Measurements from ENCODE around the gene ADAMTS20. TPM values are rescaled to one million over a fixed set of nuclear protein-coding genes. Genes with fewer than 3 reads are reported as not detected.

ADAMTS20 gene
- total RNA-seq, 1 donor from 2014 or later: not detected

DNA sequence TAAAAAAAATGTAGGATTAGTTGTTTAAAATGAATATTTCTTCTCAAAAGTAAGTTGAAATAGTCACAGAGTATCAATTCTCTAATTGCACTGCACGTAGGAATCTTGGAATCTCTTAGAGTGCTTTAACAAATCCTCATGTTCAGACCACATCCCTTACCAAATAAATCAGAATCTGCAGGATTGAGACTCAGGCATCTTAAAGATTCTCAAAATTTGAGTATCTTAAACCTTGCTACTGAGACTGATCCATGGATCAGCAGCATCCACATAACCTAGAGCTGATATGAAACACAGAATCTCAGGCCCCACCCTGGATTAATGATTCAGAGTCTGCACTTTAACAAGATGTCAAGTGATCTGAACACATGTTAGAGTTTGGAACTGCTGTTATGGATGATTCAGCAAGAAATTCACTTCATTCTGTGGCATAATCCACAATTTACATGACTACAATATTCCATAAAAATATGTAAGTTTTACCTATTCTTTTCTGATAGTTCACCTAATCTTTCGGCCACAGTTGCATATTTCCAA is 58.7 kb downstream of the ADAMTS20 start:
- intact Hi-C loops (cut with DNase I): no loop called here

DNA sequence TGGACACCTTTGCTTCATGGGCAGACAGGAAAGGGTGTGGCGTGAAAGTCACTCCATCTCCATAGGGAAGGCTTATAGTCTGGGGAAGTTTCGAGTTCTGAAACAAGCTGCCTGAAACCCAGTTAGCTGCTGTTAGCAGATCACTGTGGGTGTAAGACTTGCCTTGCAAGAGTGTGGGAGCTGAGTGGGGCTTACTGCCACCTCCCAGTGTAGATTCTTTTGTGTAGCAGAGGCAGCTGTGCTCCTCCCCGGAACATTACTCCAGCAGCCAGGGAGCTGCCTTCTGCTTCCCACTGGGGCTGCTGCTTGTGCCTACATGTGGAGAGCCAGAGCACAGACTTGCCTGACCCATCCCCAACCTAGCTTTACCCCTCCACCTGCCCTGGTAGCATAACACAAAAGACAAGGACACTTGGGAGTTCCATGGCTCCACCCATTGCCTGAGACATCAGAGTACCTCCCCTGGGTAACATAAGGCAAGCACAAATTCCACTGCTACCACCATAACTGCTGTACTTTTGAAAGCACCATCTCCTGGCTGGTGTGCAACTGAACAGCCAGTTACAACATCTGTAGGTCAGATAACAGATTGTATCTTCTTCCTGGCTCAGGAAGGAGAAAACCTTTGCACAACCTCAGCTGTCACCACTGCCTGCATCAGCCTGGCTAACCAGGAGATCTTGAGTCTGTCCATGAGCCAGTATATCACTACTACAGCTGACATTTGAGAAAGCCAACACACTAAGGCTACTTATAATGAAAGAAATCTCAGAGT is 69.5 kb downstream of the ADAMTS20 start:
- no peak for ATAC-seq
- intact Hi-C loops (cut with DNase I): no loop called here
- no peak for DNase-seq (ENCODE audit: low spot score)

More for the DNA sequence above, 58.7 kb downstream of the ADAMTS20 start:
- DNase-seq (ENCODE audit: low spot score) (no peak), ATAC-seq (no peak)

DNA sequence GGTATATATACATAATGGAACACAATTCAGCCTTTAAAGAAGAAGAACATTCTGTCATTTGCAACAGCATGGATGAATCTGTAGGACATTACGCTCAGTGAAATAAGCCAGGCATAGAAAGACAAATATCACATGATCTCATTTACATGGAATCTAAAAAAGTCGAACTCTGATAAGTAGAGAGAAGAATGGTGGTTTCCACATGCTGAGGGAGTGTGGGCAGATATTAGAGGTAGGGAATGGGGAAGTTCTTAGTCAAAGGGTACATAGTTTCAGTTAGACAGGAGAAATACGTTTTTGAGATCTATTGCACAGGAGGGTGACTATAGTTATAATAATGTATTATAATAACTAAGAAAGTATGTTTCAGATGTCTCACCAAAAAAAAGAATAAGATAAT is 71.4 kb downstream of the ADAMTS20 start:
- intact Hi-C loops (cut with DNase I): no loop called here
- ATAC-seq (no peak), DNase-seq (ENCODE audit: low spot score) (no peak)

DNA sequence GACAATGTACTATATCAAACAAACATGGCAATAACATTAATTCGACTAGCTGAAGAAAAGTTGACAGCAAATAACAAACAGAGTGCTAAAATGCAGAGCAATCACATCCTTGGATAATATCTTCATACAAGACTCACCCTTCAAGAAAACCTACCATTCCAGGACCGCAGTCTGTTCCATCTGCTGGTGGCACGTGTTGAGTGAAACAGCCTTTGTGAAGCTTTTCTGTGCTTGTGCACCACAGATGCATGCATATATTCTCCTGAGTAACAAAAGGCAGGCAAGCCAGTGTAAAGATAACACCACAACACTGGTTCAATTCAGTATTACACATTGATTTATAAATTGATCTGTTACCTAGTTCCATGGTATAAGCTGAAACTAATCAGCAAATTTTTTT is 89.3 kb downstream of the ADAMTS20 start:
- ATAC-seq (no peak), DNase-seq (ENCODE audit: low spot score) (no peak)
- intact Hi-C loops (cut with DNase I): no loop called here

DNA sequence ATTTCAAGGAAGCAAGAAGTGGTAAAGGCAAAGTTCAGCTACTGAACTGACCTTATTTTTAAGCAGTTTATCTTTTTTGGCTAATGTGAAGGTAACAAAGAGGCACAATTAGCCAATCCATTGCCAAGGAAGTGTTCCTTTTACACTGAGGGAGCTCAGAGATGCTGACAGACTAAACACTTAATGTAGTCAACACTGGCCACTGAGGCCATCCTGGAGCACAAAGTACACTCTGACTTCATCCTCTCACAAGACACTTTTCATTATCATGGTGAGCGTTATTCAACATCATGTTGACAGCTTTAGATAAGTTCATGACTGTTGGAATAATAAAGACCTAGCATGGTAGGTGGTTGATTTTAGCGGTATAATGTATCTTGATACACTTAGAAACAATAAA is 89.9 kb downstream of the ADAMTS20 start:
- ATAC-seq: no peak
- DNase-seq (ENCODE audit: low spot score): no peak
- intact Hi-C loops (cut with DNase I): no loop called here

DNA sequence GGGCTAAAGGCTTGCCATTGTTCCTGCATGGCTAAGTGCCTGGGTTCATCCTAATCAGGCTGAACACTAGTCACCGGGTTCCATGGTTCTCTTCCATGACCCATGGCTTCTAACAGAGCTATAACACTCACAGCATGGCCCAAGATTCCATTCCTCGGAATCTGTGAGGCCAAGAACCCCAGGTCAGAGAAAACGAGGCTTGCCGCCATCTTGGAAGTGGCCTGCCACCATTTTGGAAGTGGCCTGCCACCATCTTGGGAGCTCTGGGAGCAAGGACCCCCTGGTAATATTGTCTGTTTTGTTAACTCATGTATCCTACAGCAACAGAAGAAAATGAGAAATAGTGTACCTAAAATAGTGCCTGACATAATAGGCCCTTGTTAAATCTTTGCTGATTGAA is 92.7 kb downstream of the ADAMTS20 start:
- intact Hi-C loops (cut with DNase I): no loop called here
- DNase-seq (ENCODE audit: low spot score) (no peak), ATAC-seq (no peak)

DNA sequence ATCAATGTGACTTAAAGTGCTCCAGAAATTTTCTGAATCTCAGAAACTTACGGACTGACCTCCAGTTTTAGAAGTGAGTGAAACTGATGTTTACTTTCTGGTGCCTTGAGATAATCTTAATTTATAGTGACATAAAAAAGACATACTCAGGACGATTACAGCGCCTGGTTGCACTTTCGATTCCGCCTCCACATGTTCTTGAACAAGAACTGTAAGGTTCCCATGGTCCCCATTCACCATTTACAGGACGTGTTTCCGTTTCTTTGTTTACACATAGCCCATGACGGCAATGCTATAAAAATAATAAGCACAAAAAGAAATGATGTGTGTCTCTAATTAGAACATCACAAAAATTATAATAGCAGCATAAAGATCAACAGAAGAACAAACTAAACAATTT is 98.2 kb downstream of the ADAMTS20 start:
- DNase-seq (ENCODE audit: low spot score) (no peak), ATAC-seq (no peak)
- intact Hi-C loops (cut with DNase I): no loop called here

DNA sequence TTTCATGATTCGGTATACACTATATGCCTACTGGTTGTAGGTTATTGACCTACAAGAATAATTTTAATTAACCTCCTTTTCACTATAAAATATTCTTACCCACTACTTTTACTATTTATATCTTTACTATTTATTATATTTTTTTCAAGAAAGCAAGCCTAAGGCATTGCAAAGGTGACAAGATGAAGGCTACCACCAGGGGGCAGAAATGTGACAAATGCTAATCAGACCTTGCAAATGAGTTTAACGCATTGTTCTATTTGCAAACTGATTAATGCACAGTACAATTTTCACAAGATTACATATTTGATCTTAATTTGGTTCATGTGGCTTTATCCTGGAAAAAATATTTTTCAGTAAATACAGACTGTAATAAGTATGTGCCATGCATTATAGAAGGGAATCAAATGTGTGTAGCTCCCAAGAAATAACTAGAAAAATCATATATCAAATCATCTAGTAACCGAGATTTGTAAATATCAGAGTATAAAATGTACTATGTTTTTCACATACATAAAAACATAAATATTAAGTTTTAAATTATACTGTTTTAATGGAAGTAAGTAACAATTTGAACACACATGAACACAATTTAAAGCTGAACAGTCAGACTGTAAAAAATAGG is 107.0 kb downstream of the ADAMTS20 start:
- intact Hi-C loops (cut with DNase I): no loop called here
- DNase-seq (ENCODE audit: low spot score): peak; percentile 60
- ATAC-seq: no peak

DNA sequence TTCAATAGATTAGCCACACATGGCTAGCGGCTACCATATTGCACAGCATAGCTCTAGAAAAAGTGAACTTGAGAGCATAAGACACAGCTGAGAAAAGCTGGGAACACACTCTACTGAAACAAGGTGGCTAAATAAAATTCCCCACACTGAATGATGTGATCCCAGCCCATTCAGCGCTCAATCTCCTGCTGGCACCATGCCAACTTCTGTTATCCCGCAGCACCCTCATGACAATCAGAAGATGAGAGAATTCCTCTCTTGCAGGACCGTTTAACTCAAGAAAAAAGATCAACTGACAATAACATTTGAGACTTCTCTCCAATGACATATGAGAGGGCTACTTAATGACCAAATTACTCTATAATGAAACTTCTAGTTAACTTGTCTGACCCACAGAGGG is 115.4 kb downstream of the ADAMTS20 start:
- ATAC-seq (no peak), DNase-seq (ENCODE audit: low spot score) (no peak)
- intact Hi-C loops (cut with DNase I): no loop called here

DNA sequence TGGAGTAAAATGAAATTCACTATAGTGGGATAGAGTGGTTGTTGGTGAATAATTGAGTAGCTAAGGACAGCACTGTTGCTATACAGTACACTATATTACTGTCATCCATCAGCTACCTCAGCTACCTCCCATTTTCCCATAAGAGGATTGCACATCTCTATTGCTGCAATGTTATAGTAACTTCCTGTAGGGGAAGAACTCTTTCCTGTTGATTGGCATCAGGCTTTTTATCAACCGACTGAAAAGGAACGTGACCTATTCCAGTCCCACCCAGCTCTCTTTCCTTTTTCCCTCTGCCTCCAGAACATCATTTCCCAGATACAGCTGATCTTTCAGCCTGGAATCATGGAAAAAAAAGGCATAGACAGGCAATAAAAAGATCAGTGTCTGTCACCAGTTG is 117.4 kb downstream of the ADAMTS20 start:
- intact Hi-C loops (cut with DNase I): no loop called here
- DNase-seq (ENCODE audit: low spot score): no peak
- no peak for ATAC-seq

DNA sequence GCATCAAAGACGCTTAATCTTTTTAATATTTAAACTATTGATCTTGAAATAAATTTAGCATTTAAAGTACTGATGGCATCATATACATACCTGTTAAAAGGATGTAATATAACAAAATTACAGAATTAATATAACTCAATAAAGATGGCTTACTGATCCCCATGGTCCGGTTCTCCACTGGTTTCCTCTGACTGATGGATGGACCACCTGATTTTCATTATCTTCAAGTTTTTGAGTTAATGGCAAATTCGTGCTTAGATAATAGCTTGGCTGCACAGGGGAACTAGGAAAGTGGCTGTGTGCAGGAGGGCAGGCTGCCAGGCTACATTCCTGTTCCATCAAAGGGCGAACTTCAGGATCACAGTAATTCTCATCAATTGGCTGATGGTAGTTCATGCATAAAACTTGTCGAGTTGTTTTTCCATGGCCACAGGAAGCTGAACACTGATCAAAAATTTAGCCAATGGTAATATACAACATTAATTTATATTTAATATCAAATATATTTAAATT is 123.9 kb downstream of the ADAMTS20 start:
- DNase-seq (ENCODE audit: low spot score) (no peak), ATAC-seq (no peak)
- intact Hi-C loops (cut with DNase I): no loop called here

DNA sequence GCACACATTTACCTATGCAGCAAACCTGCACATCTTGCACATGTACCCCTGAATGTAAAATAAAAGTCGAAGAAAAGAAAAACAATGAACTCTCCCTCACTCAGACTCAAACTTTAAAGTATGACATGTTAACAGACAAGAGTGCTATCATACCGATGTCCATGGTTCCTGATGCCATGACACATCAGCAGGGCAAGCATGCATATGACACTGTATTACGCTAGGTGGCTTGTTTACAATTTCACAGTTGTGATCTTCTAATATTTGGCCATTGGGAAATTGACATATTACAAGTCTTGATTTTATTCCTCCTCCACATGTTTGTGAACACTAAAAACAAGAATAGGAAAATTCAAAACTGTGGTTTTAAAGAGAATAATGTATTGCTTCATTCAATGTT is 126.6 kb downstream of the ADAMTS20 start:
- DNase-seq (ENCODE audit: low spot score) (no peak), ATAC-seq (no peak)
- intact Hi-C loops (cut with DNase I): no loop called here

DNA sequence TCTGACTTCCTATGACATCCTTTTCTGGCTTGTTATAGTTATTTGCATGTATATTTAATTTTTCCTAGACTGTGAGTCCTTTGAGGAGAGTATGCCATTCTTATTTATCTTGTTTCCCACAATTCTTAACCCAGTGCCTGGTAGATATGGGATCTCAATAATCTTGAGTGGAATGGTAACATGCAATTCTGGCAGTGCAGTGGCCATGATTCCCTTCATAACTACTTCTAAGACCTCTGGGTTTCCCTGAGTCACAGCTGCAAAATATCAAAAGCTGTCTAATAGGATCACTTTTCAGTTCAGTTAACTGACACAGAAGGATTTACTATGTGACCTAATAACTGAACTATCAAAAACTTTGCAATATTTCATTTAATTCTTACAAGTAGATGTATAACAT is 135.0 kb downstream of the ADAMTS20 start:
- no peak for DNase-seq (ENCODE audit: low spot score)
- ATAC-seq: no peak
- intact Hi-C loops (cut with DNase I): no loop called here

DNA sequence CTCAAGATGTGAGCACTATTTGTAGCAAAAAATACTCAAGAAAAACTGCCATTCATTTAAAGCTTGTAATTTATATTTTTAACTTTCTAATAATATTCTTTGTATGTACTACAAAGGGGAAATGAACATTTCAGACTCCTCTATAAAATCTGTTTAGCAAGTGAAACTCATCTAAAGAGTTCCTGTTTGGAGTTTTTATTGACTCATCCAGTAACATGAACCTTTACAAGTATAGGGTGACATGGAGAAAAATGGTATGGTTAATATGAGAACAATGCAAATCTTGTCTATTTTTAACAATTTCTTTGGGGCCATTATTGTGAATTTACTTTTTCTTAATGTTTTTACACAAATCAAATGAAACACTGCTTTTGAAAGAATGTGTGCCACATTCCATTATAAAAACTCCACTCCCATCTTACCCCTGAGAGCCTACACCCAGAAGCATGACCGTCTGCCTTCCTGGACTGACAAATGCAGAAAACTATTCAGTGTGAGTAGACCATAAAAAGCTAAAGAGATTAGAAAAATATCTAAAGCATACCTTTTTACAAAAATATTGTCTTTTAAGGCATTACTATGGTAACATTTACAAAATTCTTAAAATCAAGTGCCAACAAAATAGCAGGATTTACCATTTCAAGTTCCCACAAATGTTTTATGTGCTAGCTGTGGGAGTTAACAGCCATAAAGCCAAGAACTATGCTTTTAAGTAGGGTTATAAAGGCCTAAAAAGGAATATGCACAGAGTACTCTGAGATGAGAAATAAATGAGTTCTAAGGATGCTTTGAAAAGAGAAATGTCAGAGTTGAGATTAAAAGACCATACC is 144.0 kb downstream of the ADAMTS20 start:
- no peak for ATAC-seq
- DNase-seq (ENCODE audit: low spot score): no peak
- intact Hi-C loops (cut with DNase I): no loop called here

DNA sequence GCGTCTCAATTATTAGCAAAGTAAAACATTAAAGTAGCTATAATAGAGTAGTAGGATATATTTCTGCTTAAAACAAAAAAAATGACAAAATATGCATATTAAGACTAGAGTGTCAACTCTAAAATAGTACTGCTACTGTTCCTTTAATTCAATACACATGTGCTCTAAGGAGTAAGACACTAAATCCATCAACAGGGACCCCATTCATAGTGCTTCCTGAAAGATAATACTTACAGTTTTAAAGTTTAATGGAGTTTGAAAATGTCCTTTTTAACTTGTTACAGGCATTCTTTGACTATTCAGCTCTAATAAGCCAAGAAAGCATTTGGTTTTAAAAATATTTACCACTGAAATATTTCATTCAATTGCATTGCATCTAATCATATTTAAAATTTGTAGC is 145.2 kb downstream of the ADAMTS20 start:
- ATAC-seq: no peak
- no peak for DNase-seq (ENCODE audit: low spot score)
- intact Hi-C loops (cut with DNase I): no loop called here

DNA sequence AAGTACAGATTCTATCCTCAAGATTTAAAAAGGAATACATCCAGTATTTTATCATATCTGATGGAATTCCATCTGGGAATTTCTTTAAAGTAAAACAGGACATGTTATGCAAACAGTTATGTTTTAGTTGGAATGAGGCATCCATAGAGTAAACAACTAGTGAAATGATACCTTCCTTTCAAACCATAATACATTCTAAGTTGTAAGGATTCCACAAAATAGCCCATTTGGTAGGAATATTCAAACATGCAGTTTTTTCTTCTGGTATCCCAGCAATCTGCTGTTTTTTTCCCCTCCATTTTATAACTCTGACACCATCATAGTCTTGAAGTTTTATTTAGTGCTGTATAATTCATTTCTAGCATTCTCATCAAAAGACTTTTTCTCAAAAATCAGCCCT is 149.6 kb downstream of the ADAMTS20 start:
- DNase-seq (ENCODE audit: low spot score) (no peak), ATAC-seq (no peak)
- intact Hi-C loops (cut with DNase I): no loop called here

DNA sequence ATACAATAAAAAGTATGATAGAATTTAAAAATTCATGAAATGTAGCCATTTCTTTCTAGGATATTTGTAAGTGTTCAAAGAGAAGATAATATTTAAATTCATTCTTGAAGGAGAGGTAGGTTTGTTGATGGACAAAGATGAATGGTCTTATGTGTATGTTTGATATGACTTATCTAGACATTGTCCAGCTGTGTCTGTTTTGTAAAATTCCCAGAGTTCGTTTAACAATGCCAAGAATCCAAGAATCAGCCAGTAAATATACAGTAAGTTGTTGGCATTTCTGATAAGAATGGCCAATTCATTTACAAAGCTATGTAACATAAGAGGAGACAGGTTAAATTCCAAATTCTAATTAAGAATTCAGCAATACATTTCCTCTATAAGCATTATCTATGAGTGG is 150.9 kb downstream of the ADAMTS20 start:
- DNase-seq (ENCODE audit: low spot score) (no peak), ATAC-seq (no peak)
- intact Hi-C loops (cut with DNase I): no loop called here

DNA sequence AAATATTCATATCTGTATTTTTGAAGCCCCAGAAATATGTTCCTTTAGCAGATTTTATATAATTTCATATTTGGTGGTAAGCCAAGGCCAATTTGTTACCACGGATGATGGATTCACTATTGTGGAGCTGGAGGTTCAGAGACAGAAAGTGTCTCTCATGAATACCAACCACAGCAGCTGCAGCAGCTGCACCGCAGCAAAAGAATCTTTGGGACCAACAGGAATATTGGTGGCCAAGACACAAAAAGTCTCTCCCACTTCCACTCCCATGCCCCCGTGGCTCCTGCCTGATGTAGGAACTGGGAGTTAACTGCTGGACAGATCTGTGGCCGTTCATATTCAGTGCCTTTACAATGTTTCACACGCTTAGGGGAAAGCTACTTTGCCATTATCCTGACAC is 155.3 kb downstream of the ADAMTS20 start:
- no peak for ATAC-seq
- intact Hi-C loops (cut with DNase I): no loop called here

DNA sequence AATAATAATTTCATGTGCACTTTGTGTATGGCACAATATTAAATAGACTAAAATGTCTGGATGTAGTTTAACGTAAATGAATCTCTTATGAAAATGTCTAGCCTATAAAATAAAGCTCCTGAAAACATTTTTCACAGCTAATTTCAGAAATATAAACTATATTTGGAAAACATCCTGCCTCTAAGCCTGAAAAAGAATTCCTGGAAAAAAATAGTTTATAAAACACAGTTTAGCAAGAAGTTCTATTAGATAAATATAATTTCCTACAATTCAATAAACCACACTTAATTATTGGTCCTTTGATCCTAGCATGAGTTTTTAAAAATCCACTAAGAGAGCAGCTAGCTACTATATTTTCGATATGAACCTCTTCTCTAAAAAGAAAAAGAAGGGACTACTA is 159.9 kb downstream of the ADAMTS20 start:
- ATAC-seq (no peak), DNase-seq (ENCODE audit: low spot score) (no peak)
- intact Hi-C loops (cut with DNase I): no loop called here

More for the DNA sequence above, 155.3 kb downstream of the ADAMTS20 start:
- DNase-seq (ENCODE audit: low spot score): no peak

DNA sequence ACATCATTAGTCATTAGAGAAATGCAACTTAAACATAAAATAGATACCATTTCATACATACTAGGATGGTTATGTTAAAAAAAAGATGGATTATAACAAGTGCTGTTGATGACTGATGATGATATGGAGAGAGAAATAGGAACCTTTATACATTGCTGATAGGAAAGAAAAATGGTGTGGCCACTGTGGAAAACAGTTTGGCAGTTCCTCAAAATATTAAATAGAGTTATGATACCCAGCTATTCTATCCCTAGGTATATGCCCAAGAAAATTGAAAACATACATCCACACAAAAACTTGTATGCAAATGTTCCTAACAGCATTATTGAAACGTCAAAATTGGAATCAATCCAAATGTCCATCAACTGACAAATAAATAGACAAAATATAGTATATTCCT is 170.1 kb downstream of the ADAMTS20 start:
- no peak for ATAC-seq
- intact Hi-C loops (cut with DNase I): no loop called here

More for the DNA sequence above, 170.1 kb downstream of the ADAMTS20 start:
- no peak for DNase-seq (ENCODE audit: low spot score)

Data from sciatic nerve (tissue), 2 donors.